ENCODE measurements around the gene MPPED2. TPM values are rescaled to one million over a fixed set of nuclear protein-coding genes. Genes with fewer than 3 reads are reported as not detected.

The MPPED2 gene
- total RNA-seq, 2 donors from 2014 or later: 0.57 to 1.8 TPM

DNA sequence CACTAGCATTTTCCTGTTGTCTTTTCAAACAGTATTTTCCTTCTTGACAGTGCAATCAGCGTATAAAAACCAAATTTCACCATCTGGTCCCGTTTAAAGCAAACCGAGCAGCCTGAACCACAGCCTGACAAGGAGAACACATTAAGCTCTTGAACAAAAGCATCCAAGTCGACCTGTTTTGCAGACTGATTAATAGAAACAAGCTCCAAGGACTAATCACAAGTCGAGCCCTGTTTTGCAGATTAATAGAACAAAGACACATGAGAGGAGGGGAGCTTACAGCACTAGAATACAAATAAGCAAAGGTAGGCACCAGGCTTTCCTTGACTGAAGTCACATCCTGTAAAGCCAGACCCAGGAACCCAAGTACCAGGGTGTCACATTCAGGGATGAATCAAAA, 104.8 kb downstream of the MPPED2 start:
- H3K27me3 ChIP-seq: no peaks in the 10 kb centered on the region
- DNase-seq: no peak
- intact Hi-C loops (cut with DNase I): no loop called here
- no peak overlapping the region for H3K27ac ChIP-seq
- TF ChIP-seq, protein P1, sequence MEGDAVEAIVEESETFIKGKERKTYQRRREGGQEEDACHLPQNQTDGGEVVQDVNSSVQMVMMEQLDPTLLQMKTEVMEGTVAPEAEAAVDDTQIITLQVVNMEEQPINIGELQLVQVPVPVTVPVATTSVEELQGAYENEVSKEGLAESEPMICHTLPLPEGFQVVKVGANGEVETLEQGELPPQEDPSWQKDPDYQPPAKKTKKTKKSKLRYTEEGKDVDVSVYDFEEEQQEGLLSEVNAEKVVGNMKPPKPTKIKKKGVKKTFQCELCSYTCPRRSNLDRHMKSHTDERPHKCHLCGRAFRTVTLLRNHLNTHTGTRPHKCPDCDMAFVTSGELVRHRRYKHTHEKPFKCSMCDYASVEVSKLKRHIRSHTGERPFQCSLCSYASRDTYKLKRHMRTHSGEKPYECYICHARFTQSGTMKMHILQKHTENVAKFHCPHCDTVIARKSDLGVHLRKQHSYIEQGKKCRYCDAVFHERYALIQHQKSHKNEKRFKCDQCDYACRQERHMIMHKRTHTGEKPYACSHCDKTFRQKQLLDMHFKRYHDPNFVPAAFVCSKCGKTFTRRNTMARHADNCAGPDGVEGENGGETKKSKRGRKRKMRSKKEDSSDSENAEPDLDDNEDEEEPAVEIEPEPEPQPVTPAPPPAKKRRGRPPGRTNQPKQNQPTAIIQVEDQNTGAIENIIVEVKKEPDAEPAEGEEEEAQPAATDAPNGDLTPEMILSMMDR (IDR thresholded peaks at IDR 0.05): no peak
- no peaks in the 10 kb centered on the region for H3K36me3 ChIP-seq
- no peak overlapping the region for H3K4me3 ChIP-seq
- H3K9me3 ChIP-seq: no peaks in the 10 kb centered on the region
- H3K9ac ChIP-seq (ENCODE audit: low read depth in 2 of 2, low read length in 2 of 2): no peak overlapping the region
- no peaks in the 10 kb centered on the region for H3K4me1 ChIP-seq

DNA sequence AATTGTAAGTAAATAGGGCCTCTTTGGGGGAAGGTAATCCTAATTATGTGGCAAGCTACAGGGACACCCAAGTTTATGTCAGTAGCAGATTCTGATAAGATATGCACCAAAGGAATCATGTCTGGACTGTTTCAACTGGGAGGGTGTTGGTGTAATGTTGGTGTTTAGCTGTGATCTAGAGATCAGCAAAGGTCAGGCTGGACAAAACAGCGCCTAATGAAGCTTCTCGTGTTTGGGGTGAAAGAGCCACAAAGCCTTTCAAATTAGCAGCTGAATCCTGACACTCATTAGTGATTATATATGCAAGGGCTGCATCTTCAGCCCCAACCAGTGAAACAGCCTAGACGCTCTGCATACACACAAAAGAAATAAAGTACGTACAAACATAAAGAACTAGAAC, 106.3 kb downstream of the MPPED2 start:
- no peak for DNase-seq
- intact Hi-C loops (cut with DNase I): no loop called here
- Histone ChIP-seq H3K27ac (no peak overlapping the region), H3K36me3 (no peaks in the 10 kb centered on the region), H3K4me3 (no peak overlapping the region), H3K9me3 (no peaks in the 10 kb centered on the region), H3K9ac (ENCODE audit: low read depth in 2 of 2, low read length in 2 of 2) (no peak overlapping the region), H3K27me3 (no peaks in the 10 kb centered on the region), H3K4me1 (no peaks in the 10 kb centered on the region)
- TF ChIP-seq, protein P1 (IDR thresholded peaks at IDR 0.05): no peak

DNA sequence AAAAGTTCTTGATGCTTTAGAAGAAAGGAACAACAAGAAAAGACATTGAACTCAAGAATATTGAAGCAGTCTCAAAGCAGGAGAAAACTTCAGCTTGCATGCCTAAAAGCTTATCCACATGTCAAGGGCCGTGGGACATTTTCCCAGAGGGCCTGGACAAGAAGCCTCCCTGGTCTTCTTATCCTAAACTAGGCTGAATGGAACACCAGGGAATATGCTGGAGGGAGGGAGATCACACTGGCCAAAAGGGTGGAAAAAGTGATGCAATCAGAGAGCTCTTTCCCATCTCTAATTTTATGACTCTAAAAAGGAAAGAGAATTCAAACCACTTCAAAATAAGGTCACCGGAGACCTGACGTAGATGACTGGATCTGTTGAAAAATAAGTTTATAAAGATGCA, 107.2 kb downstream of the MPPED2 start:
- TF ChIP-seq, protein P1 (IDR thresholded peaks at IDR 0.05): no peak
- Histone ChIP-seq H3K9ac (ENCODE audit: low read depth in 2 of 2, low read length in 2 of 2) (no peak overlapping the region), H3K4me3 (no peak overlapping the region), H3K4me1 (no peaks in the 10 kb centered on the region), H3K27me3 (no peaks in the 10 kb centered on the region), H3K27ac (no peak overlapping the region), H3K36me3 (no peaks in the 10 kb centered on the region), H3K9me3 (no peaks in the 10 kb centered on the region)
- DNase-seq: no peak
- intact Hi-C loops (cut with DNase I): no loop called here

DNA sequence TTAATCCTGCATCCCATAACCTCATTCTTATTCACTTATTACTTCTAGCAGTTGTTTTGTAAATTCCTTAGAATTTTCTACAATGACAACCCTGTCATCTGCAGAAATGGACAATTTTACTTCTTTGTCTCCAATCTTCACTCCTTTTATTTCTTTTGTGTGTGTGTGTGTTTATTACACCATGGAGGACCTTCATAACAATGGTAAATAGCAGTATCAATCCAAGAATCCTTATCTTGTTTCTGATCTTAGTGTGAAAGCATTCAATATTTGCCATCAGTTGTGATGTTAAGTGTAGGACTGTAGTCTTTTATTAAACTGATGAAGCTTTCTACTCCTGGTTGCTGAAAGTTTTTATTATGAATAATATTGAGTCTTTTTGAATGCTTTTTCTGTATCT, 109.1 kb downstream of the MPPED2 start:
- Histone ChIP-seq H3K36me3 (no peaks in the 10 kb centered on the region), H3K4me3 (no peak overlapping the region), H3K27ac (no peak overlapping the region), H3K4me1 (no peaks in the 10 kb centered on the region), H3K27me3 (no peaks in the 10 kb centered on the region), H3K9ac (ENCODE audit: low read depth in 2 of 2, low read length in 2 of 2) (no peak overlapping the region), H3K9me3 (no peaks in the 10 kb centered on the region)
- DNase-seq: no peak
- intact Hi-C loops (cut with DNase I): no loop called here
- TF ChIP-seq, protein P1 (IDR thresholded peaks at IDR 0.05): no peak

DNA sequence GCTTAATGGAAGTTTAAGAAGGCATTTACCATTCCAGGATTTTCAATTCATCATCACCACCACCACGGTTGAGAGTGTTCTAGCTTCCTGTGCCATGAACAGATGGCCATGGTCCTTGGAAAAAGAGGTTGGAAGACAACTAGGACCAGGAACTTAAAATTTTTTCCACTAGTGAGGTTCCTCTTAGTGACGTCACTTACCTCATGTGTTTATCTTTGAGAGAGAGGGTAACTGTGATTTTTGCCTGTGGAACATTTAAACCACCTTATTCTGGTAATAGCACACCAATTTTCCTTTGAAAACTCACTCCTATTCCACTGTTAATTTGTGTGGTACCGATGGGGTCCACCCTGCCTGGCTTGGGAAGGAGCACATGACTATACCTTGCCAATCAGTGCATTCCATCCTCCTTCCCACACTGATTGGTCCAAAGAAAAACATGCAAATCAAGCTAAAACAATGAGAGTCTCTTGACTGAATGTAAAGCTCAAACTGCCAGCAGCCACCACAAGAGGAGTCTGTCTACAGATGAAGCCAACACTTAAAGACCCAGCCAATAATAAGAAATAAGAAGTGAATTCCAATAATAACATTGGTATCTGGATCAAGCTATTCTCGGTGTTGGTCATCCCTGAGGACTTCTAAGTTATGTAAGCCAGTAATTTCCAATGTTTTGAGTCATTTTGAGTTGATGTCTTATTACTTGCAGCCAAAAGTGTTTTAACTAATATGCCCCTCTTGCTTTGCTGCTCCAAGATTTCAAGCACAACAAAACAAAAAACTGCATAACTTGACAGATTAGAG, 111.8 kb downstream of the MPPED2 start:
- Histone ChIP-seq H3K9ac (ENCODE audit: low read depth in 2 of 2, low read length in 2 of 2) (no peak overlapping the region), H3K27me3 (no peaks in the 10 kb centered on the region), H3K36me3 (no peaks in the 10 kb centered on the region), H3K9me3 (no peaks in the 10 kb centered on the region), H3K4me1 (no peaks in the 10 kb centered on the region), H3K4me3 (no peak overlapping the region), H3K27ac (no peak overlapping the region)
- intact Hi-C loops (cut with DNase I): no loop called here
- TF ChIP-seq, protein P1 (IDR thresholded peaks at IDR 0.05): no peak
- no peak for DNase-seq
